Neural progenitor cell (in vitro differentiated cells): ENCODE results near the gene GSTM3.
"Not testable (repeated sequence)": the region's sequence is repeated elsewhere in the genome, so short reads cannot be mapped to it uniquely, and the experiment has no call there.

Experiments
- EZH2 ChIP-seq: fragments of 200-600 bp; sonication (generic); IDR thresholded peaks from 2 replicates; pipeline ENCODE4 v1.6.1; 2017; ENCODE audit warnings: antibody characterized with exemption, mild to moderate bottlenecking, moderate library complexity
- EZH2phosphoT487 ChIP-seq: fragments of 200-600 bp; sonication (generic); IDR thresholded peaks from 2 replicates; pipeline ENCODE4 v1.6.1; 2017; ENCODE audit warnings: antibody characterized with exemption
- TF ChIP-seq, protein P1 (sequence below): fragments of 200-600 bp; sonication (generic); IDR thresholded peaks from 2 replicates; pipeline ENCODE4 v1.5.1; 2017; ENCODE audit warnings: antibody characterized with exemption, mild to moderate bottlenecking

DNA sequence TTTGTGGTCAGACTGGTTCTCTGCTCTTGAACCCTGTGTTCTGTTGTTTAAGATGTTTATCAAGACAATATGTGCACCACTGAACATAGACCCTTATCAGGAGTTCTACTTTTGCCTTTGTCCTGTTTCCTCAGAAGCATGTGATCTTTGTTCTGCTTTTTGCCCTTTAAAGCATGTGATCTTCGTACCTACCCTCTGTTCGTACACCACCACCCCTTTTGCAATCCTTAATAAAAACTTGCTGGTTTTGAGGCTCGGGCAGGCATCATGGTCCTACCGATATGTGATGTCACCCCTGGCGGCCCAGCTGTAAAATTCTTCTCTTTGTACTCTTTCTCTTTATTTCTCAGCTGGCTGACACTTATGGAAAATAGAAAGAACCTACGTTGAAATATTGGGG is 56.1 kb downstream of the GSTM3 start:
- TF ChIP-seq, protein P1, sequence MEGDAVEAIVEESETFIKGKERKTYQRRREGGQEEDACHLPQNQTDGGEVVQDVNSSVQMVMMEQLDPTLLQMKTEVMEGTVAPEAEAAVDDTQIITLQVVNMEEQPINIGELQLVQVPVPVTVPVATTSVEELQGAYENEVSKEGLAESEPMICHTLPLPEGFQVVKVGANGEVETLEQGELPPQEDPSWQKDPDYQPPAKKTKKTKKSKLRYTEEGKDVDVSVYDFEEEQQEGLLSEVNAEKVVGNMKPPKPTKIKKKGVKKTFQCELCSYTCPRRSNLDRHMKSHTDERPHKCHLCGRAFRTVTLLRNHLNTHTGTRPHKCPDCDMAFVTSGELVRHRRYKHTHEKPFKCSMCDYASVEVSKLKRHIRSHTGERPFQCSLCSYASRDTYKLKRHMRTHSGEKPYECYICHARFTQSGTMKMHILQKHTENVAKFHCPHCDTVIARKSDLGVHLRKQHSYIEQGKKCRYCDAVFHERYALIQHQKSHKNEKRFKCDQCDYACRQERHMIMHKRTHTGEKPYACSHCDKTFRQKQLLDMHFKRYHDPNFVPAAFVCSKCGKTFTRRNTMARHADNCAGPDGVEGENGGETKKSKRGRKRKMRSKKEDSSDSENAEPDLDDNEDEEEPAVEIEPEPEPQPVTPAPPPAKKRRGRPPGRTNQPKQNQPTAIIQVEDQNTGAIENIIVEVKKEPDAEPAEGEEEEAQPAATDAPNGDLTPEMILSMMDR, result not testable (repeated sequence)
- TF ChIP-seq EZH2, EZH2phosphoT487: not testable (repeated sequence)
